PC-9 (cell line): ENCODE results near the gene DUXB.

Source experiments
- EZH2 ChIP-seq: fragments of 200-600 bp; sonication (generic); IDR thresholded peaks from 2 replicates; pipeline ENCODE4 v1.8.0; 2017; ENCODE audit warnings: antibody characterized with exemption, low read depth
- TF ChIP-seq, protein P1 (sequence below): fragments of 200-600 bp; sonication (generic); conservative IDR thresholded peaks from 2 replicates; pipeline ENCODE4 v1.6.1; 2017; ENCODE audit warnings: mixed run types, antibody characterized with exemption, mild to moderate bottlenecking, moderate library complexity

DNA sequence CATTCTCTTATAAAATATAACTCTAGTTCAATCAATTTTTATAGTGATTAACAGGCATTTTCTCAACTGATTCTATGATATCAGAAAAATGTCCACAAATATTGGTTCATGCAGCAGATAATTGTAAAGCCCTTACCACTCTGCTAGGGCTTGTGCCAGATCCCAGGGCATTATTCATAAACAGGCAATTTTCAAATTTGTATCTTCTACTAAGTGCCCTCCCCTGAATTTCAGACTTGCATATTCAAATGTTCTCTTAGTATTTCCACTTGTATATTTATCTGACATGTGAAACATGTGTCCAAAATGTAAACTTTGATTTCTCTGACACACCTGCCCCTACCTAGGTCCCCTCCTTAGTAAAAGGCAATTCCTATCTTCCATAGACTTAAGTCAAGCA, 33.8 kb downstream of the DUXB start:
- TF ChIP-seq, protein P1, sequence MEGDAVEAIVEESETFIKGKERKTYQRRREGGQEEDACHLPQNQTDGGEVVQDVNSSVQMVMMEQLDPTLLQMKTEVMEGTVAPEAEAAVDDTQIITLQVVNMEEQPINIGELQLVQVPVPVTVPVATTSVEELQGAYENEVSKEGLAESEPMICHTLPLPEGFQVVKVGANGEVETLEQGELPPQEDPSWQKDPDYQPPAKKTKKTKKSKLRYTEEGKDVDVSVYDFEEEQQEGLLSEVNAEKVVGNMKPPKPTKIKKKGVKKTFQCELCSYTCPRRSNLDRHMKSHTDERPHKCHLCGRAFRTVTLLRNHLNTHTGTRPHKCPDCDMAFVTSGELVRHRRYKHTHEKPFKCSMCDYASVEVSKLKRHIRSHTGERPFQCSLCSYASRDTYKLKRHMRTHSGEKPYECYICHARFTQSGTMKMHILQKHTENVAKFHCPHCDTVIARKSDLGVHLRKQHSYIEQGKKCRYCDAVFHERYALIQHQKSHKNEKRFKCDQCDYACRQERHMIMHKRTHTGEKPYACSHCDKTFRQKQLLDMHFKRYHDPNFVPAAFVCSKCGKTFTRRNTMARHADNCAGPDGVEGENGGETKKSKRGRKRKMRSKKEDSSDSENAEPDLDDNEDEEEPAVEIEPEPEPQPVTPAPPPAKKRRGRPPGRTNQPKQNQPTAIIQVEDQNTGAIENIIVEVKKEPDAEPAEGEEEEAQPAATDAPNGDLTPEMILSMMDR = no peak
- no peak for TF ChIP-seq EZH2
